ENCODE measurements around the gene FCGR3B. TPM values are rescaled to one million over a fixed set of nuclear protein-coding genes. Genes with fewer than 3 reads are reported as not detected.
"Not testable (repeated sequence)": the region's sequence is repeated elsewhere in the genome, so short reads cannot be mapped to it uniquely, and the experiment has no call there.

FCGR3B gene
- total RNA-seq, 2 donors from 2014 or later = 0.22 to 2.4 TPM

- H3K9ac ChIP-seq (ENCODE audit: low read depth in 2 of 2, low read length in 2 of 2); intact Hi-C loops (cut with DNase I); H3K4me1 ChIP-seq; H3K36me3 ChIP-seq; DNase-seq; H3K9me3 ChIP-seq; H3K27me3 ChIP-seq; H3K4me3 ChIP-seq; H3K27ac ChIP-seq: not testable (repeated sequence)
Measured at GRCh38 chr1:161663569-161663968, 32.6 kb upstream of the FCGR3B start.

- intact Hi-C loops (cut with DNase I); H3K9me3 ChIP-seq; H3K36me3 ChIP-seq; H3K27ac ChIP-seq; H3K27me3 ChIP-seq; H3K4me3 ChIP-seq; DNase-seq; H3K9ac ChIP-seq (ENCODE audit: low read depth in 2 of 2, low read length in 2 of 2); H3K4me1 ChIP-seq: not testable (repeated sequence)
Measured at GRCh38 chr1:161662684-161663339, 31.8 kb upstream of the FCGR3B start, which contains the start of gene FCGR2B. FCGR2B (plus strand) TSS chr1:161663143; CDS start chr1:161663242, 99 bp downstream.

GRCh38 chr1:161661660-161662311, 30.8 kb upstream of the FCGR3B start:
- DNase-seq; H3K4me3 ChIP-seq; H3K36me3 ChIP-seq; H3K4me1 ChIP-seq; H3K9ac ChIP-seq (ENCODE audit: low read depth in 2 of 2, low read length in 2 of 2); H3K9me3 ChIP-seq; intact Hi-C loops (cut with DNase I); H3K27ac ChIP-seq; H3K27me3 ChIP-seq: not testable (repeated sequence)

- H3K27me3 ChIP-seq; H3K4me1 ChIP-seq; H3K9ac ChIP-seq (ENCODE audit: low read depth in 2 of 2, low read length in 2 of 2); intact Hi-C loops (cut with DNase I); H3K4me3 ChIP-seq; H3K9me3 ChIP-seq; H3K27ac ChIP-seq; H3K36me3 ChIP-seq; DNase-seq: not testable (repeated sequence)
Measured at GRCh38 chr1:161658524-161658923, 27.5 kb upstream of the FCGR3B start.

GRCh38 chr1:161653971-161654370, 23.0 kb upstream of the FCGR3B start:
- intact Hi-C loops (cut with DNase I); H3K9ac ChIP-seq (ENCODE audit: low read depth in 2 of 2, low read length in 2 of 2); DNase-seq; H3K36me3 ChIP-seq; H3K4me1 ChIP-seq; H3K9me3 ChIP-seq; H3K27me3 ChIP-seq; H3K27ac ChIP-seq; H3K4me3 ChIP-seq: not testable (repeated sequence)

- H3K9ac ChIP-seq (ENCODE audit: low read depth in 2 of 2, low read length in 2 of 2); H3K4me3 ChIP-seq; intact Hi-C loops (cut with DNase I); H3K36me3 ChIP-seq; H3K27me3 ChIP-seq; H3K9me3 ChIP-seq; DNase-seq; H3K27ac ChIP-seq; H3K4me1 ChIP-seq: not testable (repeated sequence)
Measured at GRCh38 chr1:161653541-161653940, 22.6 kb upstream of the FCGR3B start.

- not testable (repeated sequence) for H3K9me3 ChIP-seq; H3K27ac ChIP-seq; H3K4me3 ChIP-seq; H3K36me3 ChIP-seq; H3K4me1 ChIP-seq; H3K27me3 ChIP-seq; DNase-seq; H3K9ac ChIP-seq (ENCODE audit: low read depth in 2 of 2, low read length in 2 of 2)
- intact Hi-C loops (cut with DNase I) = loop anchor here (5.0 kb wide), 1 partner anchor 95 kb away; no protein-coding TSS in a partner anchor
- TF ChIP-seq CTCF (IDR thresholded peaks at IDR 0.05) = peak; percentile 35
Measured at GRCh38 chr1:161647507-161648360, 16.8 kb upstream of the FCGR3B start.

GRCh38 chr1:161644855-161645254, 13.9 kb upstream of the FCGR3B start:
- not testable (repeated sequence) for H3K4me3 ChIP-seq; DNase-seq; H3K9me3 ChIP-seq; H3K27ac ChIP-seq; H3K4me1 ChIP-seq; H3K9ac ChIP-seq (ENCODE audit: low read depth in 2 of 2, low read length in 2 of 2); H3K27me3 ChIP-seq; H3K36me3 ChIP-seq
- intact Hi-C loops (cut with DNase I) = loop anchor here (5.0 kb wide), 1 partner anchor 97 kb away; no protein-coding TSS in a partner anchor

- H3K27ac ChIP-seq; DNase-seq; H3K4me3 ChIP-seq; H3K9ac ChIP-seq (ENCODE audit: low read depth in 2 of 2, low read length in 2 of 2); intact Hi-C loops (cut with DNase I); H3K9me3 ChIP-seq; H3K4me1 ChIP-seq; H3K36me3 ChIP-seq; H3K27me3 ChIP-seq: not testable (repeated sequence)
Measured at GRCh38 chr1:161643481-161644208, 12.7 kb upstream of the FCGR3B start.

- H3K4me3 ChIP-seq; intact Hi-C loops (cut with DNase I); H3K9me3 ChIP-seq; H3K9ac ChIP-seq (ENCODE audit: low read depth in 2 of 2, low read length in 2 of 2); H3K4me1 ChIP-seq; H3K27ac ChIP-seq; H3K27me3 ChIP-seq; H3K36me3 ChIP-seq; DNase-seq: not testable (repeated sequence)
Measured at GRCh38 chr1:161642697-161643096, 11.7 kb upstream of the FCGR3B start.

GRCh38 chr1:161639203-161639602, 8.2 kb upstream of the FCGR3B start:
- H3K9ac ChIP-seq (ENCODE audit: low read depth in 2 of 2, low read length in 2 of 2); H3K4me1 ChIP-seq; intact Hi-C loops (cut with DNase I); H3K27ac ChIP-seq; DNase-seq; H3K36me3 ChIP-seq; H3K4me3 ChIP-seq; H3K9me3 ChIP-seq; H3K27me3 ChIP-seq: not testable (repeated sequence)

All from colonic mucosa (tissue), 4 donors.